Effector memory CD8-positive, alpha-beta T cell (primary cell): ENCODE measurements around the gene LRP3.

Experiments
- ATAC-seq: fragments of 150-1000 bp; cut with Tn5 transposase; replicated peaks from 2 replicates; pipeline ENCODE4 v1.10.0; 2021; ENCODE audit warnings: mild to moderate bottlenecking, moderate library complexity
- DNase-seq, 3 experiments: peaks; one replicate each; pipeline ENCODE4 v3.0.0; 2021
- H3K27ac Mint-ChIP-seq, 2 donors: one replicate each; pipeline ENCODE4 v1.8.0; 2022; ENCODE audit warnings: mild to moderate bottlenecking in 2 of 2, mixed read lengths in 2 of 2, moderate library complexity in 2 of 2
- H3K27me3 Mint-ChIP-seq, 2 donors: one replicate each; pipeline ENCODE4 v1.8.0; 2022; ENCODE audit warnings: mixed read lengths in 2 of 2
- H3K36me3 Mint-ChIP-seq: one replicate; pipeline ENCODE4 v1.8.0; 2022; ENCODE audit warnings: mild to moderate bottlenecking, moderate library complexity, mixed read lengths; ENCODE audit not compliant: insufficient read depth
- H3K4me1 Mint-ChIP-seq, 2 donors: one replicate each; pipeline ENCODE4 v1.8.0; 2022; ENCODE audit warnings: low read depth in 2 of 2, mixed read lengths in 2 of 2
- H3K4me3 Mint-ChIP-seq, 2 donors: one replicate each; pipeline ENCODE4 v1.8.0; 2022; ENCODE audit warnings: mild to moderate bottlenecking in 2 of 2, mixed read lengths in 2 of 2, moderate library complexity in 2 of 2
- H3K9me3 Mint-ChIP-seq, 2 donors: one replicate each; pipeline ENCODE4 v1.8.0; 2022; ENCODE audit warnings: mixed read lengths in 2 of 2

LRP3 gene

GRCh38 chr19:33234736-33235135, 40.6 kb downstream of the LRP3 start:
- no peaks in the 10 kb centered on the region for H3K36me3 Mint-ChIP-seq
- no peak overlapping the region for H3K4me3 Mint-ChIP-seq
- no peak for ATAC-seq

GRCh38 chr19:33235269-33235995, 41.3 kb downstream of the LRP3 start:
- H3K9me3 Mint-ChIP-seq, result no peaks in the 10 kb centered on the region
- peak; percentile 52 for ATAC-seq
- H3K27me3 Mint-ChIP-seq, result peaks cover 6 to 7% of the 10 kb centered on the region in 2 donors
- H3K4me1 Mint-ChIP-seq, result peaks cover 23 to 24% of the 10 kb centered on the region in 2 donors
- H3K4me3 Mint-ChIP-seq, result peak overlapping the region; percentile 75 to 82
- peak; percentile 72 to 80 (median 80) for DNase-seq
- no peaks in the 10 kb centered on the region for H3K36me3 Mint-ChIP-seq
- peak overlapping the region; percentile 25 to 66 for H3K27ac Mint-ChIP-seq

More at GRCh38 chr19:33234736-33235135, 40.6 kb downstream of the LRP3 start:
- no peak for DNase-seq
- no peaks in the 10 kb centered on the region for H3K9me3 Mint-ChIP-seq
- peaks cover 17 to 18% of the 10 kb centered on the region in 2 donors for H3K4me1 Mint-ChIP-seq
- no peak overlapping the region for H3K27ac Mint-ChIP-seq
- H3K27me3 Mint-ChIP-seq, result peaks cover 7 to 10% of the 10 kb centered on the region in 2 donors

- no peak overlapping the region for H3K27ac Mint-ChIP-seq
These were observed 41.8 kb downstream of the LRP3 start for GRCh38 chr19:33235996-33236350.

GRCh38 chr19:33236696-33237390, 42.7 kb downstream of the LRP3 start:
- peaks cover 24 to 25% of the 10 kb centered on the region in 2 donors for H3K4me1 Mint-ChIP-seq
- no peaks in the 10 kb centered on the region for H3K9me3 Mint-ChIP-seq
- H3K36me3 Mint-ChIP-seq, result no peaks in the 10 kb centered on the region
- no peak overlapping the region for H3K27ac Mint-ChIP-seq
- DNase-seq (no peak), ATAC-seq (no peak)
- no peaks in the 10 kb centered on the region for H3K27me3 Mint-ChIP-seq
- H3K4me3 Mint-ChIP-seq, result peak overlapping the region in 1 of 2 donors; percentile 30

More at GRCh38 chr19:33235996-33236350, 41.8 kb downstream of the LRP3 start:
- peaks cover under 1 to 2% of the 10 kb centered on the region in 2 donors for H3K27me3 Mint-ChIP-seq
- peaks cover 23 to 24% of the 10 kb centered on the region in 2 donors for H3K4me1 Mint-ChIP-seq
- H3K36me3 Mint-ChIP-seq, result no peaks in the 10 kb centered on the region
- no peaks in the 10 kb centered on the region for H3K9me3 Mint-ChIP-seq
- ATAC-seq, result peak; percentile 39
- peak in 1 of 3 experiments; percentile 9 for DNase-seq
- H3K4me3 Mint-ChIP-seq, result peak overlapping the region in 1 of 2 donors; percentile 82

GRCh38 chr19:33238481-33239149, 44.5 kb downstream of the LRP3 start:
- Mint-ChIP-seq H3K4me1 (peaks cover 24 to 25% of the 10 kb centered on the region in 2 donors), H3K9me3 (no peaks in the 10 kb centered on the region), H3K27me3 (no peaks in the 10 kb centered on the region), H3K36me3 (no peaks in the 10 kb centered on the region), H3K4me3 (peak overlapping the region in 1 of 2 donors; percentile 73), H3K27ac (peak overlapping the region; percentile 94 to 95)
- DNase-seq (no peak), ATAC-seq (no peak)

GRCh38 chr19:33239223-33239975, 45.3 kb downstream of the LRP3 start:
- Mint-ChIP-seq H3K4me3 (peak overlapping the region; percentile 73 to 75), H3K9me3 (no peaks in the 10 kb centered on the region), H3K27ac (peak overlapping the region; percentile 94 to 95)

GRCh38 chr19:33240181-33240771, 46.1 kb downstream of the LRP3 start:
- no peak for ATAC-seq

More at GRCh38 chr19:33239223-33239975, 45.3 kb downstream of the LRP3 start:
- DNase-seq, result peak in 2 of 3 experiments; percentile 12 to 15
- Mint-ChIP-seq H3K36me3 (no peaks in the 10 kb centered on the region), H3K27me3 (no peaks in the 10 kb centered on the region), H3K4me1 (peaks cover 24 to 25% of the 10 kb centered on the region in 2 donors)
- ATAC-seq, result peak; percentile 59

GRCh38 chr19:33241091-33241529, 47.0 kb downstream of the LRP3 start:
- H3K4me1 Mint-ChIP-seq, result peaks cover 18 to 19% of the 10 kb centered on the region in 2 donors
- H3K27me3 Mint-ChIP-seq, result no peaks in the 10 kb centered on the region
- H3K9me3 Mint-ChIP-seq, result no peaks in the 10 kb centered on the region
- ATAC-seq, result peak; percentile 53
- peak overlapping the region; percentile 66 to 77 for H3K27ac Mint-ChIP-seq
- DNase-seq, result peak in 2 of 3 experiments; percentile 7 to 12
- H3K4me3 Mint-ChIP-seq, result peak overlapping the region; percentile 17 to 35
- H3K36me3 Mint-ChIP-seq, result no peaks in the 10 kb centered on the region

More at GRCh38 chr19:33240181-33240771, 46.1 kb downstream of the LRP3 start:
- H3K9me3 Mint-ChIP-seq, result no peaks in the 10 kb centered on the region
- H3K36me3 Mint-ChIP-seq, result no peaks in the 10 kb centered on the region
- no peak for DNase-seq
- peak overlapping the region; percentile 94 to 95 for H3K27ac Mint-ChIP-seq
- H3K27me3 Mint-ChIP-seq, result no peaks in the 10 kb centered on the region
- H3K4me1 Mint-ChIP-seq, result peaks cover 21 to 22% of the 10 kb centered on the region in 2 donors
- H3K4me3 Mint-ChIP-seq, result peak overlapping the region; percentile 29 to 73

- DNase-seq (peak; percentile 41 to 52 (median 46)), ATAC-seq (peak; percentile 83)
- peak overlapping the region; percentile 66 to 77 for H3K27ac Mint-ChIP-seq
- H3K27me3 Mint-ChIP-seq, result no peaks in the 10 kb centered on the region
- H3K9me3 Mint-ChIP-seq, result no peaks in the 10 kb centered on the region
- H3K4me3 Mint-ChIP-seq, result peak overlapping the region; percentile 17 to 35
- peaks cover 18 to 19% of the 10 kb centered on the region in 2 donors for H3K4me1 Mint-ChIP-seq
- H3K36me3 Mint-ChIP-seq, result no peaks in the 10 kb centered on the region
These were observed 47.5 kb downstream of the LRP3 start for GRCh38 chr19:33241530-33242101.

- H3K4me3 Mint-ChIP-seq, result no peak overlapping the region
- no peak overlapping the region for H3K27ac Mint-ChIP-seq
- no peaks in the 10 kb centered on the region for H3K9me3 Mint-ChIP-seq
- no peaks in the 10 kb centered on the region for H3K27me3 Mint-ChIP-seq
- no peaks in the 10 kb centered on the region for H3K36me3 Mint-ChIP-seq
- DNase-seq (no peak), ATAC-seq (no peak)
- peaks cover 18 to 19% of the 10 kb centered on the region in 2 donors for H3K4me1 Mint-ChIP-seq
These were observed 48.0 kb downstream of the LRP3 start for GRCh38 chr19:33242131-33242530.

- H3K36me3 Mint-ChIP-seq, result no peaks in the 10 kb centered on the region
- H3K27ac Mint-ChIP-seq, result peak overlapping the region in 1 of 2 donors; percentile 41
- no peak for ATAC-seq
- DNase-seq, result no peak
- no peak overlapping the region for H3K4me3 Mint-ChIP-seq
- H3K27me3 Mint-ChIP-seq, result no peaks in the 10 kb centered on the region
- peaks cover 18 to 19% of the 10 kb centered on the region in 2 donors for H3K4me1 Mint-ChIP-seq
- no peaks in the 10 kb centered on the region for H3K9me3 Mint-ChIP-seq
These were observed 48.8 kb downstream of the LRP3 start for GRCh38 chr19:33242911-33243310.
